GM21528 (cell line): ENCODE data around the gene NPHP4.

ENCODE experiments used
- ATAC-seq: cut with Tn5 transposase; IDR thresholded peaks from one replicate; pipeline ENCODE4 v1.9.1; 2021; ENCODE audit warnings: mild to moderate bottlenecking, moderate library complexity; ENCODE audit not compliant: unreplicated experiment, low FRiP score

NPHP4 gene

GRCh38 chr1:5955479-5955977, 36.7 kb downstream of the NPHP4 start:
- no peak for ATAC-seq

GRCh38 chr1:5954964-5955363, 37.3 kb downstream of the NPHP4 start:
- ATAC-seq: no peak

- ATAC-seq: no peak
Observed at GRCh38 chr1:5953386-5953785, 38.8 kb downstream of the NPHP4 start.

- no peak for ATAC-seq
Observed at GRCh38 chr1:5951846-5952410, 40.3 kb downstream of the NPHP4 start.

GRCh38 chr1:5950994-5951785, 41.0 kb downstream of the NPHP4 start:
- ATAC-seq: no peak

- no peak for ATAC-seq
Observed at GRCh38 chr1:5950201-5950895, 41.9 kb downstream of the NPHP4 start.

- no peak for ATAC-seq
Observed at GRCh38 chr1:5949761-5950100, 42.5 kb downstream of the NPHP4 start.

GRCh38 chr1:5949085-5949760, 43.0 kb downstream of the NPHP4 start:
- ATAC-seq: no peak

- ATAC-seq: no peak
Observed at GRCh38 chr1:5948681-5949005, 43.6 kb downstream of the NPHP4 start.

- ATAC-seq: no peak
Observed at GRCh38 chr1:5947978-5948680, 44.1 kb downstream of the NPHP4 start.

- no peak for ATAC-seq
Observed at GRCh38 chr1:5947071-5947821, 45.0 kb downstream of the NPHP4 start.

- no peak for ATAC-seq
Observed at GRCh38 chr1:5945445-5945844, 46.8 kb downstream of the NPHP4 start.

- no peak for ATAC-seq
Observed at GRCh38 chr1:5944843-5945167, 47.4 kb downstream of the NPHP4 start.

- no peak for ATAC-seq
Observed at GRCh38 chr1:5944154-5944842, 47.9 kb downstream of the NPHP4 start.

GRCh38 chr1:5943343-5944124, 48.7 kb downstream of the NPHP4 start:
- no peak for ATAC-seq

- ATAC-seq: no peak
Observed at GRCh38 chr1:5941671-5942070, 50.6 kb downstream of the NPHP4 start.

- ATAC-seq: no peak
Observed at GRCh38 chr1:5940723-5941407, 51.4 kb downstream of the NPHP4 start.
